ENCODE data around the gene WWOX.

DNA sequence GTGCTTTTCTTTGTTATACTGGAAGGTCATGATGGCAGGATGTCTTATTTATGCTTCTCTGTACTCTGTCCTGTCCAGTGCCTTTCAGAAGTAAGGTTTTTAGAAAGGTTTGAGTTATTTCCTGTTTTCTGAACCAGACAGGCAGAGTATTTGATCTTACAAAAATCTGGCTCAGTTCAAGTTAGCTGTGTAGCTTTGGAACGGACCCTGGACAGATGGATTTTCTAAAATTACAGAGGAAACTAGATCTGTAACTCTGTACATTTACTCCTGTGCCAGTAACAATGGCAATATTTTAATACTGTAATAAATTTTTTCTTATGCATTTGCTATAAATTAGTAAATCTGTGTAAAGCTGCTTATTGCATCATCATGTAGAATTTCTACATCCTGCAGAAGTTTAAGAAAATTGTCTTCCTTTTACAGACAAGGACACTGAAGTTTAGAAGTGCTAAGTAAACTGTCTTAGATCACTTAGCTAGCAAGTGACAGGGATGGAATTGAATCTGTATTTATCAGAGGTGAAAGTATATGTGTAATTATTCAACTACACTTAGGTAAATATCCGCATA, 347.6 kb downstream of the WWOX start:
- TF ChIP-seq, protein P1, sequence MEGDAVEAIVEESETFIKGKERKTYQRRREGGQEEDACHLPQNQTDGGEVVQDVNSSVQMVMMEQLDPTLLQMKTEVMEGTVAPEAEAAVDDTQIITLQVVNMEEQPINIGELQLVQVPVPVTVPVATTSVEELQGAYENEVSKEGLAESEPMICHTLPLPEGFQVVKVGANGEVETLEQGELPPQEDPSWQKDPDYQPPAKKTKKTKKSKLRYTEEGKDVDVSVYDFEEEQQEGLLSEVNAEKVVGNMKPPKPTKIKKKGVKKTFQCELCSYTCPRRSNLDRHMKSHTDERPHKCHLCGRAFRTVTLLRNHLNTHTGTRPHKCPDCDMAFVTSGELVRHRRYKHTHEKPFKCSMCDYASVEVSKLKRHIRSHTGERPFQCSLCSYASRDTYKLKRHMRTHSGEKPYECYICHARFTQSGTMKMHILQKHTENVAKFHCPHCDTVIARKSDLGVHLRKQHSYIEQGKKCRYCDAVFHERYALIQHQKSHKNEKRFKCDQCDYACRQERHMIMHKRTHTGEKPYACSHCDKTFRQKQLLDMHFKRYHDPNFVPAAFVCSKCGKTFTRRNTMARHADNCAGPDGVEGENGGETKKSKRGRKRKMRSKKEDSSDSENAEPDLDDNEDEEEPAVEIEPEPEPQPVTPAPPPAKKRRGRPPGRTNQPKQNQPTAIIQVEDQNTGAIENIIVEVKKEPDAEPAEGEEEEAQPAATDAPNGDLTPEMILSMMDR (IDR thresholded peaks at IDR 0.05) = no peak
- no peak for TF ChIP-seq POLR2A (IDR thresholded peaks at IDR 0.05)

Data from right lobe of liver (tissue), 4 donors.